HG03139 (cell line): ENCODE measurements around the gene KRT16.
"Not testable (repeated sequence)": the region's sequence is repeated elsewhere in the genome, so short reads cannot be mapped to it uniquely, and the experiment has no call there.

Experiments used
- ATAC-seq: cut with Tn5 transposase; IDR thresholded peaks from one replicate; pipeline ENCODE4 v1.9.1; 2021; ENCODE audit not compliant: unreplicated experiment

KRT16 gene

DNA sequence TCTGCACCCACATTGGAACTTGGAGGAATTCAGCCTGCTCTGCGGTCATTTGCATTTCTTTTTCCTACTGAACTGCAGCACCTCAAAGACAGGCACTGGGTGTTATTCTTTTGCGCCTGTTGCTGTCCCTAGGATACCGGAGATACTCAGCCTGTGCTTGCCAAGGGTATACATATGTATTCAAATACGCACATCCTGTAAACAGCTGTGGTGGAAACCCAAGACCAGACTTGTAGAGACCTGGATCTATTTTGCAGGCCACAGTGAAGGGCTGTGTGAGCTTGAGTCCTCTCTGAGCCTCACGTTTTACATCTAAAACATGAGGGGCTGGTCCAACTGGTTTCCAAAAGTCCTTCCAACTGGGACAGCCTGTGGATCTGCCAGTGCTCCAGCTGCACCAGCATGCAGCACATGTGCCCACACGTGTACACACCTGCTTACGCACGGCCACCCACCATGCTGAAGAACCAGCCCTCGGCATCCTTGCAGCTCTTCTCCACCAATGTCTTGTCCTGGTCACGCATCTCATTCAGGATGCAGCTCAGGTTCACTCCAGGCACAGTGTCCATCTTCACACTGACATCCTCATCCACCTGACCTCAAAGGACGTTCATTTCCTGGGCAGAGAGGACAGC is 16.2 kb upstream of the KRT16 start:
- not testable (repeated sequence) for ATAC-seq

DNA sequence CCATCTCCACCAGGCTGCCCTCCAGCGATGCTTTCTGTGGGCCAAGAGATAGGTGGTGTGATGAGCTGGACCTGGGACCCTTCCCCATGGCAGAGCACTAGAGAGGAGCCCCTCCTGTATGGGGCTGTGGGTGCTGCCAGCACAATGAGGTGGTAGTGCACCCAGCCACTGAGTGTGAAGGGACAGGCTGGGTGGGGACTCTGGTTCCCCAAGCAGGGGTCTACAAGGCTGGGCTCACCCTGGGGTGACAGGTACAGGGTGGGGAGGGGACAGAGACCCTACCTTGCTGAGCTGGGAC is 15.5 kb upstream of the KRT16 start:
- not testable (repeated sequence) for ATAC-seq

DNA sequence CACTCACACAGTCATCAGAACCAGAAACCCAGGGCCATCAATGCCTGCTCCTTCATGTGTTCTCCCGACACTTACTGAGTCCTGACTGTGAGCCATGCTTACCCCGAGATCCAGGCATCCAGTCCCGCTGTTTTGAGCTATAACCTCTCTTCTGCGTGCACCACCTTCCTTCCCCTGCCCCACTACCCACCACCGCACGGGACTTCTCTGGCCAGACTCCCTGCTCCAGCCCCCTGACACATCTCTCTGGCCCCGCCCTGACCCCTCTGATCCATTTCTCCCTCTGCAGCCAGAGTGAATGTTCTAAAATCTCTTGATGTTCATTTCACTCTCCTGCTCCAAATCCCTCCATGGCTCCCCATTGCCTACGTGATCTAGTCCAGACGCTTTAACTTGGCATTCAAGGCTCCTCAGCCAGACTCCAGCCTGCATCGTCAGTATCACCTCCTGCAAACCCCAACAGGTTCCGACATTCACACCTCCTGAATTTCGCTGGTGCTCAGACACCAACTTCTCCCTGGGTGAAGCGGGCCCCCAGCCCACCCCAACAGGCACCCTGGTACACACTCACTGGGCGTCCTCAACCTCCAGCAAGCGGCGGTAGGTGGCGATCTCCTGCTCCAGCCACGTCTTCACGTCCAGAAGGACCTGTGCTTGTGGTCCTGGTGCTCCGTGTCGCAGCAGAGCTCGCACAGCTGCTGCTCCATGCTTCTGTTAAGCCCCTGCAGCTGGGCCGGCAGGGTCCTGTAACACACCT is 14.9 kb upstream of the KRT16 start:
- ATAC-seq = no peak

DNA sequence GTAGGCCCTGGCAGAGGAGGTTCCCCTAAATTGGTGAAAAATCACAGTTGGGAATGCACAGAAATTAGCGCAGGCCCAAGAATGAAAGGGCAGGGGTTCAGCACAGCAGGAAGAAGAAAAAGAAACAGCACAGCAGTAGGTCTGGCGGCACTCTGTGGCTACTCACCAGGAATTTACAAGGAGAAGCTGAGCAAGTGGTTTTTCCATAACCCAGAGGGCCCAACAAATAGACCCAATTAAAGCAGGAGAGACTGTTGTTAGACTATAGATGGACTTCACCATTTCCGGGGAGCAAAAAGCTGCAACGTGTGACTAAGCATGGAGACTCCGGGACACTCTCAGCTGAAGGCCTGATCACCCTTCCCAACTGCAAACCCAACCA is 14.3 kb upstream of the KRT16 start:
- ATAC-seq = not testable (repeated sequence)

DNA sequence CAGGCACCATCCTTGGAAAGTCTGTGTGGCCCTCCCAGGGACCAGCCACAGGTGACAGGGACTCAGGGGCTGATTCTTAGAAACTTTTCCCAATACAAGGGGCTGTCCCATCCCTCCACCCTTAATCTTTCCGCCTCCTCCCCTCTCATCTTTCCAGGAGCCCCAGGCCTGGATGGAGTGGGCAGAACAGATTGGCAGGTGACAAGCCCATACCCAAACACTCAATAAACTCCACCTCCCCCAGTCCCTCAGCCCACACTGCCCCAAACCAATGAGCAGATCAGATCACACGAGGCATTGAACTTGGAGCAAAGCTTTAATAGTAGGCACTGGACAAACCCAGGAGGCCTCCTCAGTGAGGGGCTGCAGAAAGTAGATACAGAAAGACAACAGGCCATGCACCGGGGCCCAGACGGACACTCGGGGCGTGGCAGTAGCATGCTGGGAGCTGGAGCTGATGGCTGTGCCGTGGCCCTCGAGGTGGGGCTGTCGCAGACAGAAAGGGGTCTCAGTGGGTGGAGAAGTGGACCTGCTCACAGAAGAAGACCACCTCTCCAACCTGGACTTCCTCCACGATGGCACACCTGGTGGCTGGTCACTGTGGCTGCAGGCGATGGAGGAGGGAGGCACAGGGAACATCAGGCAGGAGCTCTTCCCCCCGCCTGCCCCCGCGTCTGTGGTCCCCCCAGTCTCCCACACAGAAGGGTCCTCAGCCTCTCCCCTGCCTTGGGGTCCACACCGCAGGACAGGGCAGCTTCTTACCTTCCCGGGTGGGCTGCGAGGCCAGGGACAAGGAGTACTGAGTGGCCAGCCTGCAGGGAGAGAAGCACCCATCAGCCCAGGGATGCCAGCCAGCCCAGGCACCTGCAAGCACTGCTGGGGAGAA is 13.7 kb upstream of the KRT16 start:
- ATAC-seq = not testable (repeated sequence)

DNA sequence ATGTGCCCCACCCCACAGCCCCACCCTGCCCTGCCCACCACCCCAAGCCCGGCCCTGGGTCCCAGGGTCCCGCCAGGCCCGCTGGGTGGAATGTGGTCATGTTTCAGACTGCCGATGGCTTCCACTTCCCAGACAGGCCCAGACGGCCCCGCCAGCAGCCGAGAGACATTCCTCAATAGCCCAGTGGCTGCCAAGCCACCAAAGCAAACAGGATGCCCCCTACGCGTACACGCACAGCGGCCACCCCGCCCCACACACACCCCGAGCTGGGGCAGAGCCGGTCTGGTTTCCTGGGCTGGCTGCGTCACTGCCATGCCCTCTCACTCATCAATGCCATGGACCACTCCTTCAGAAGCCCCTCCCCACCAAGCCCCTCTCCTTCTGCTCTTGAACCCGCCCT is 13.0 kb upstream of the KRT16 start:
- no peak for ATAC-seq

DNA sequence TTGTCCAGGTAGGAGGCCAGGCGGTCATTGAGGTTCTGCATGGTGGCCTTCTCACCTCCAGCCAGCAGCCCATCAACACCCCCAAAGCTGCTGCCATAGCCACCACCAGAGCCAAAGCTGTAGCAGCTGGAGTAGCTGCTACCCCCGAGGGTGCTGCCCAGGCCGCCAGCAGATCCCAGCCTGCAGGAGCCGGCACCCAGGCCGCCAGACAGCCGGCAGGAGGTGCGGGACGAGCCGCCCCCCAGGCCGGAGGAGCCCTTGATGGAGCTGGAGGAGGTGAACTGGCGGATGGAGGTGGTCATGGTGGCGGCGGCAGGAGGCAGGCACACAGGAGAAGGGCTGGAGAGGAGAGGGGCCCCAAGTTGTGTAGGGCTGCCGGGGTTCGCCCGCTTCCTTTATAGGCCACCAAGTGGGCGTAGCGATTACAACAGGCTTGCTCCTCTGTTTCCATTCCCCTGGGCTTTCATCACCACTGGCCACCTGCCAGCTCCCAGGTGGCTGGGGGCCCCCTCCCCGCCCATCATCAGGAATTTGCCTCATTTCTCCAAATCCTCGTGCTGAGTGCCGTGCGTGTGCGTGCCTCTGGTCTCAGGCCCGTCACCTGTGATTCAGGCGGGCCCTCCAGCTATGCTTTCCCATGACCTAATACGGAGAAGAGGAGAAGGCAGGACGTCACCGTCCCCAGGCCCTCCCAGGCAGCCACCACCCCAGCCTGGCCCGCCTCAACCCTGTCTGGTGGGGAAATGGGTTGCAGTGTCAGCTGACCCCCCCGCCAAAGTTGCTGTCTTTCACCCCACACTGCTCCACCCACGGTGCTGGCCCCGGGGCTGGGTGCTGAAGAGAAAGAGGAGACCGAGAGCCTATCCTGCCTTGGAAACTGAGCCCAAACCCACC is 11.9 kb upstream of the KRT16 start, which contains the start of gene KRT17:
Gene KRT17 (minus strand): TSS at position 368 of the 894 bp plus-strand sequence. CDS start 66 bp downstream, at position 302.
- ATAC-seq = no peak

DNA sequence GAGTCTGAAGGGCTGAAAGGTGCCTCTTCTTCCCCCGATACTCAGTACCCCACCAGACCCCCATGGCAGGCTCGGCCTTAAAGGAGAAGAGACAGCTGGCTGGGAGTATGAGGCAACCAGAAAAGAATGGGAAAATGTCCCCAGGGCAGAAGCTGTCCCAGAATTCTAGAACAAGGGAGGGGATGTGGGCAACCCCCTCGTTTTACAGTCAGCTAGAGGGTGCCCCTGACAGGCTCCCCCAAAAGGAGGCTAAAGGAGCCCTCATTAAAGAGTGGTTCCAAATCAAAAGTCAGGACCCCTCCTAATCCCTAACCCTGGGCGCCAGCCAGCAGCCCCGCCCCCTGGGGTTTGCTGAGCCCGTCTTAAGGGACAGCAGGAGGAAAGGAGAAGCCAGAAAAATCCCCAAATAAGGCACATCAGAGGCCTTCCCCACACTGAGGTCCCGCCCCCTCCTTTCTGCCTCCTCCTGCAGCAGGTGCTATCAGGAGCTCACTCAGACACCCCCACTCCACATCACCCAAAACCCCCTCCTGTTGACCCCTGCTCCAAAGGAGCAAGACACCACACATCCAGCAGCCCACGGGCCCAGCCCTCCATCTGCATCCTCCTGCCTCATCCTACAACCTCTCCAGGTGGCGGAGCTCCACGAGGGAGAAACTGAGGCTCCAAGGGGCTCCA is 10.8 kb upstream of the KRT16 start:
- ATAC-seq = not testable (repeated sequence)

DNA sequence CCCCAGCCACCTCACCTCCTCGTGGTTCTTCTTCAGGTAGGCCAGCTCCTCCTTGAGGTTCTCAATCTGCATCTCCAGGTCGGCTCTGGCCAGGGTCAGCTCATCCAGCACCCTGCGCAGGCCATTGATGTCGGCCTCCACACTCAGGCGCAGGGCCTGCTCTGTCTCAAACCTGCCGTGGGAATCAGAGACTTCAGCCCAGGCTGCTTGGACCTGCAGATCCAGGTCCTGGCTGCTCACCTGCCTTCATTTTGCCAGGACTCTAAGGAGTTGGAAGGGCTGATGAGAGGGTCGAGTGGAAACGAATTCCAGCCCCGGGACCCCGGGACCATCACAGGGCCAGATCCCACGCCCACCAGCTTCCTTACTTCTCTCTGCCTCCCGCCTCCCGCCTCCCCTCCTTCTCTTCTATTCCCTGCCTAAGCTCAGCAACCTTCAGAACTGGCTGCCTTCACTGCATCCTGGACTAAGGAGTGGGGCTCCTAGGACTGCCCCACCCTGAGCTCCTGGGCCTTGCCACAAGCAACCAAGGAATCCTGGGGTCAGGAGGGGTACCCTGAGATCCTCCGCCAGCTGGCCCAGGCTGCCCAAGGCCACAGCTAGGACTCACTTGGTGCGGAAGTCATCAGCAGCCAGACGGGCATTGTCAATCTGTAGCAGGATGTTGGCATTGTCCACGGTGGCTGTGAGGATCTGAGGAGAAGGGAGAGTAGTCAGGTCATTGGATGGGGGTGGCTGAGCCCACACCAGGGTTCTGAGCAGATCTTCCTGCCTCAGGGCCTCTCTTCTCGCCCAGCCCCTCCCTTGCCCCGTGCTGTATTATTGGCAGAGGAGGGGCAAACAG is 10.0 kb upstream of the KRT16 start:
- not testable (repeated sequence) for ATAC-seq

DNA sequence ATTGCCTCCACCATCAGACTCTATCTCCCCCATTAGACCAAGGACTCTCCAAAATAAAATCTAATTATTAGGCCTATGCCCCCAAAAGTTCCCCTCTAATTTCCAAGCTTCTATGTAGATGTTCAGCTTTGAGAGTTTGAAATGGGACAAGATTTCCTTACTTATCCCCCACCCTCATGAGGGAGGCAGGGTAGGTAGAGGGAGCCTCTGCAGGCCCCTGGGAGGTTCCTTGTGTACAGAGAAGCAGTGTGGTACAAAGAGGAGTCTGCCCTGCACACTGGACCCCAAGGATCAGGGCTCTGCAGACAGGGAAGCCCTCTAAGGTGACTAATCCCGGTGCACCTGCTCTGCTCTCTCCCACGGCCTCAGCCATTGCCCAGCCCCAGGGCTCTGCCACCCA is 9.3 kb upstream of the KRT16 start:
- ATAC-seq = no peak

DNA sequence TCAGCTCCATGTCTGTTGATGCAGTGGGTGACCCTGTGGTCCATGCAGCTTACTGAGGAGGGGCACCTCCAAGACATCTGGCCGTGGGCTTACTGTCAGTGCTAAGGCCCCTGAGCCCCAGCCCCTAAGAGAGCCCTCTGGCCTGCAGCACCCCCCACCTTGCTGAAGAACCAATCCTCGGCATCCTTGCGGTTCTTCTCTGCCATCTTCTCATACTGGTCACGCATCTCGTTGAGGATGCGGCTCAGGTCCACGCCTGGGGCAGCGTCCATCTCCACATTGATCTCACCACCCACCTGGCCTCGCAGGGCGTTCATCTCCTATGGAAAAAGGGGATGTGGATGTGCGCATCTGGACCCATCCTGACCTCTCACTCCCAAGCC is 8.9 kb upstream of the KRT16 start:
- not testable (repeated sequence) for ATAC-seq

DNA sequence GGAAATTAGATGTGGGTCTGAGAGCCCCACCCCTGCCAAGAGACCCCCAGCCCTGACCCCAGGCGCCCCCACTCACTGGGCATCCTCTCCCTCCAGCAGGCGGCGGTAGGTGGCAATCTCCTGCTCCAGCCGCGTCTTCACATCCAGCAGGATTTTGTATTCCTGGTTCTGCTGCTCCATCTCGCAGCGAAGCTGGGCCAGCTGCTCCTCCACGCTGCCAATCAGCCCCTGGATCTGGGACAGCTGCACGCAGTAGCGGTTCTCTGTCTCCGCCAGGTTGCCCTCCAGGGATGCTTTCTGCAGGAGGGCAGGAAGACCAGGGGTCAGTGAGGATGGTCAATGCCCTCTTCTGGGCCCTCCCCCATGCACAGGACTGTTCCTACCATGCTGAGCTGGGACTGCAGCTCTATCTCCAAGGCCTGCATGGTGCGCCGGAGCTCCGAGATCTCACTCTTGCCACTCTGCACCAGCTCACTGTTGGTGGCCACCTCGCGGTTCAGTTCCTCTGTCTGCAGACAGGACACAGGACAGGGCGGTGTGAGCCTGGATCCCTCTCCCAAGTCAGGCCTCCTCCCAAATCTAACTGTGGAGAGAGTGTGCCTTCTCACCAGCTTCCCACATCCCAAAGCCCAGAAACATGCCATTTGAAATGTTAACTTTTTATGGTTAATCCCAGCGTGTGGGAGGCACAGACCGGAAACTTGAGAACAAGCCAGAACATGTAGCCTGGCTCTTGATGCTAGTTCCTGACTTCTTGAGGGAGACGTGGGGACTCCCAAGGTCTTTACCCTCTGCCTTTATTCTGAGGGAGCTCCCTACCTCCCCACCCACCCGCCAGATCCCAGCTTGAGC is 8.2 kb upstream of the KRT16 start:
- no peak for ATAC-seq

DNA sequence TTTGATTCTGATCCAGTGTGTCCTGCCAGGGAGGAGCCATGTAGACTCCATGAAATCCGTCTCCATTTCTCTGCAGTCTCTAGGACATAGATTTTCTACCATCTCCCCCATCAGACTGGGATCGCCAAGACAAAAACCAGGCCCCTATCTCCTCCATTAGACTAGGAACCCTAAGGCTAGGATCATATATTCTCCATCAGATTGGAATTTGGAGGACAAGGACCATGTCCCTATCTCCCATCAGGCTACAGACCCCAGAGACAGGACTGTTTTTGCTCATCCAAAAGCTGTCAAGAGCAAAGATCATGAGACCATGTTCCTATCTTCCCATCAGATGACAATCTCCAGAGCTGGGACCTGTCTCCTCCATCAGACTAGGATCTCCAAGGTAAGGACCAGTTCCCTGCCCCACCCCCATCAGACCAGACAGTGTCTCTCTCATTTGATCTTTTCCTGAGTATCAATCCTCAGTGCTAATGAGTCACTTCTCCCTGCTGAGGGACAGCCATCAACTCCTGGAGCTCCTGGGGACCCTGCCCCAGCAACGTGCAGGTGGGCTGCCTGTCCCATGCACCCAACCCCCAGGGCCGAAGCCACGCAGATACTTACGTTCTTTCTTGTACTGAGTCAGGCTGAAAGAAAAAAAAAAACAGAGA is 7.5 kb upstream of the KRT16 start:
- not testable (repeated sequence) for ATAC-seq

DNA sequence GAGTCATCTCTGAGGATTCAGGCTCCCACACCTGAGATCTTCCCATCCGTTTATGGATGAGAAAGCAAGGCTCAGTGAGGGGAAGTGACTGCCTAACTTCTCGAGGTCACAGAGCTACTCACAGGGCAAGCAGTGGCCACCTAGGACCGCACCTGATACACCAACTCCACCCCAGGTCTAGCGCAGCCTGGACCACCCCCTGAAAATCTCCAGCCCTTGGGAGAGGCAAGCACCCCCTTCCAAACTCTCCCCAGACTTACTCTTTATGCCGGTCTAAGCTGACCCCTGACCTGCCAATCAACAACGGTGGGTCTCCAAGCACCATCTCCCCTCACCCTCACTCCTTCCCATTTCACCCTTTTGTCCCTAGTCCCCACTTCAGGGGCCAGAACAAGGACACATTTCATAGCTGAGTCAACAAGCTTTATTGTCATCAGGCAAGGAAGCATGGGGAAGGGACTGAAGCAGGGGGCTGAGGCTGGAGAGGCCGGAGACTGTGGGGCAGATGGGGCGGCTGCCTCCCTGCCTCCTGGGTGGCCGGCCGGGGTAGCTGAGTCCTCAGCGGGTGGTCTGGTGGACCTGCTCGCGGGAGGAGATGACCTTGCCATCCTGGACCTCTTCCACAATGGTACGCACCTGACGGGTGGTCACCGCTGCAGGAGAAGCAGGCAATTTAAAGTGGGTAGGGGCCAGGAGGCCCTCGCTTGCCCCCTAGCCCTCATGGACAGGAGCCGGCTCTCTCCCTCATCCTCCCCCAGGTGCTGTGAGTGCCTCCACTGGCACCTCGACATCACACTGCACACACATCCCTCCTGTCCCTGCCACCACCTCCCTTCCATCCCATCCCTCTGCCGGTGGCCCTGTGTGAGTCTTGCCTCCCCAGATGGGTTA is 6.7 kb upstream of the KRT16 start:
- ATAC-seq = no peak

DNA sequence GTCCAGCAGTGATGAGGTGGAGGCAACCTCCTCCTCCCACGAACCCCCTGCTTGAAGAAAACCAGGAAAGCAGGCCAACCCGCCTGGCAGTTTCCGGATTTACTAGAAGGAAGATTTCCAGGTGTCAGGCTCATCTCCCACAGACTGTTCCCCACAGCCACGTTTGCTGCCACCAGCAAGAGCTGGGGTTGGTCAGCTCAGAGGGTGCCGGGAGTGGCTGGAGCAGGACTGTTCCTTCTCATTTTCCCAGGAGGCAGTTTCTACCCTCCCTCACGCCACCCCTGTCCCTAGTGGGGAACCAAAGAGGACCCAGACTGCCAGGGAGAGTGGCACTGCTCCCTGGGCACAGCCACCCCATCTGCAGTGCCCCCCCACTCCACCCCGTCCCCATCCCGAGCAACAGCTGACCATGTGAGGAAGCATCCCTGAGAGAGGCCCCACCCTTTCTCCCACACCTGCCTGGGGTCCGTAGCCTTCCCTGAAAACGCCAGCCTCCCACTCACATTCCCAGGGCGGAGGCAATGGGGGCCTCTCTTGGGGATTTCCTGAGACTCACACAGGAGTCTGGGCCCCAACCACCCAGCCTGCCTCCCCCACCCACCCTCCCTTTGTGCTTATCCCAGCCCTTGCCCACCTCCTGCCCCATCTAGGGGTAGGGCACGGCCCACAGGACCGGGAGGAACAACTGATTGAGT is 5.9 kb upstream of the KRT16 start:
- ATAC-seq = no peak

DNA sequence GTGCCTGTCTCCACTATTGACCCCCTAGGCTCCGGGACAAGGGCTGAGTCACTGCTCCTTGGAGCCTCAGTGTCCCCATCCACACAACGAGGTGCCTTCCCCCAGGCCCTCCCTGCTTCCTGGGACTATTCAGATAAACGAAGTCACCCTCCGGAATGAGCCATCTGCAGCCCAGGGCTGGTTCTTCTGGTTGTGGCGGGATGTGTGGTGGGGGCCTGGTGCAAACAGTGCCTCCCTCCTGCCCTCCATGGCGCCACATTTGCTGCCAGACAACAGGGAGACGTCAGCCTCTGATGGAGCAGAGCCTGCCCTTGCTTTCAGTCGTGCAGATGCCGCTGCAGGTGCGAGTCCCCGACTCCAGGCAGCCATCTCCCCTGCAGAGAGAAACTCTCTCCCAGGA is 5.1 kb upstream of the KRT16 start:
- no peak for ATAC-seq
